HUES64 (cell line): Measurements from ENCODE around the gene MYO10.

ENCODE experiments used
- H3K27ac ChIP-seq: 2 replicates; pipeline ENCODE4 v1.7.0; 2013; ENCODE audit warnings: low read depth, low read length, inconsistent platforms
- H3K27me3 ChIP-seq: 2 replicates; pipeline ENCODE4 v1.6.1; 2013; ENCODE audit warnings: mild to moderate bottlenecking, low read length; ENCODE audit not compliant: insufficient read depth
- H3K36me3 ChIP-seq: 2 replicates; pipeline ENCODE4 v1.6.1; 2013; ENCODE audit warnings: mild to moderate bottlenecking, low read length; ENCODE audit not compliant: insufficient read depth
- H3K4me1 ChIP-seq: 2 replicates; pipeline ENCODE4 v1.6.1; 2013; ENCODE audit warnings: mild to moderate bottlenecking, low read length, moderate library complexity; ENCODE audit not compliant: insufficient read depth
- H3K4me3 ChIP-seq: 2 replicates; pipeline ENCODE4 v1.5.1; 2013; ENCODE audit warnings: mild to moderate bottlenecking, low read length, moderate library complexity
- H3K9ac ChIP-seq: 2 replicates; pipeline ENCODE4 v1.6.1; 2013; ENCODE audit warnings: mild to moderate bottlenecking, low read depth, low read length
- H3K9me3 ChIP-seq: 2 replicates; pipeline ENCODE4 v1.6.1; 2013; ENCODE audit warnings: low read depth, low read length; ENCODE audit not compliant: insufficient read depth
- WGBS: fragments of 150-250, 120-280 bp; methylation state at CpG from one replicate; pipeline ENCODE4 v1.1.7; 2013; ENCODE audit warnings: missing lambda C conversion rate; 5-methylcytosine and 5-hydroxymethylcytosine counted together

MYO10 gene

GRCh38 chr5:16702964-16703363 lies 233.1 kb downstream of the MYO10 start:
- H3K27me3 ChIP-seq: no peaks in the 10 kb centered on the region
- no peak overlapping the region for H3K4me3 ChIP-seq
- no peaks in the 10 kb centered on the region for H3K9me3 ChIP-seq
- H3K27ac ChIP-seq: peak overlapping the region; percentile 96
- no peak overlapping the region for H3K9ac ChIP-seq
- WGBS: 63% methylated on average over 2 of the region's 2 CpGs
- H3K4me1 ChIP-seq: peaks cover 28% of the 10 kb centered on the region
- peaks cover 95% of the 10 kb centered on the region for H3K36me3 ChIP-seq

GRCh38 chr5:16701134-16702099 lies 234.7 kb downstream of the MYO10 start:
- Histone ChIP-seq H3K4me3 (no peak overlapping the region), H3K4me1 (peaks cover 28% of the 10 kb centered on the region), H3K27ac (peak overlapping the region; percentile 96; the same call in 1 of the 2 replicates), H3K9ac (no peak overlapping the region), H3K9me3 (no peaks in the 10 kb centered on the region), H3K36me3 (peaks cover 95% of the 10 kb centered on the region), H3K27me3 (no peaks in the 10 kb centered on the region)
- 96% methylated on average over 48 of the region's 48 CpGs for WGBS

GRCh38 chr5:16700081-16700480 lies 236.0 kb downstream of the MYO10 start:
- 99% methylated on average over 8 of the region's 8 CpGs for WGBS
- Histone ChIP-seq H3K4me3 (no peak overlapping the region), H3K9me3 (no peaks in the 10 kb centered on the region), H3K36me3 (peaks cover 96% of the 10 kb centered on the region), H3K27me3 (no peaks in the 10 kb centered on the region), H3K9ac (no peak overlapping the region), H3K27ac (no peak overlapping the region), H3K4me1 (peaks cover 26% of the 10 kb centered on the region)

GRCh38 chr5:16695779-16696178 lies 240.3 kb downstream of the MYO10 start:
- H3K27ac ChIP-seq: no peak overlapping the region; the same call in 1 of the 2 replicates
- no peak overlapping the region for H3K4me3 ChIP-seq
- no peaks in the 10 kb centered on the region for H3K9me3 ChIP-seq
- H3K4me1 ChIP-seq: no peaks in the 10 kb centered on the region
- peaks cover 88% of the 10 kb centered on the region for H3K36me3 ChIP-seq
- 98% methylated on average over 3 of the region's 4 CpGs for WGBS
- no peak overlapping the region for H3K9ac ChIP-seq
- no peaks in the 10 kb centered on the region for H3K27me3 ChIP-seq

- Histone ChIP-seq H3K27ac (no peak overlapping the region), H3K27me3 (no peaks in the 10 kb centered on the region), H3K4me1 (no peaks in the 10 kb centered on the region), H3K36me3 (peaks cover 87% of the 10 kb centered on the region), H3K9me3 (no peaks in the 10 kb centered on the region), H3K9ac (no peak overlapping the region), H3K4me3 (no peak overlapping the region)
- WGBS: 96% methylated on average over 2 of the region's 2 CpGs
Observed at GRCh38 chr5:16693879-16694278, 242.2 kb downstream of the MYO10 start.

- Histone ChIP-seq H3K9me3 (no peaks in the 10 kb centered on the region), H3K27me3 (no peaks in the 10 kb centered on the region), H3K4me1 (no peaks in the 10 kb centered on the region), H3K4me3 (no peak overlapping the region), H3K27ac (no peak overlapping the region), H3K9ac (no peak overlapping the region), H3K36me3 (peaks cover 88% of the 10 kb centered on the region)
- WGBS: 100% methylated on average over 3 of the region's 3 CpGs
Observed at GRCh38 chr5:16691731-16692130, 244.4 kb downstream of the MYO10 start.

- Histone ChIP-seq H3K36me3 (peaks cover 89% of the 10 kb centered on the region), H3K27ac (no peak overlapping the region), H3K9me3 (no peaks in the 10 kb centered on the region), H3K4me3 (no peak overlapping the region), H3K27me3 (no peaks in the 10 kb centered on the region), H3K4me1 (no peaks in the 10 kb centered on the region), H3K9ac (no peak overlapping the region)
- 77% methylated on average over 7 of the region's 7 CpGs for WGBS
Observed at GRCh38 chr5:16690243-16690852, 245.7 kb downstream of the MYO10 start.

- no peaks in the 10 kb centered on the region for H3K4me1 ChIP-seq
- no peak overlapping the region for H3K4me3 ChIP-seq
- no peak overlapping the region for H3K9ac ChIP-seq
- peaks cover 91% of the 10 kb centered on the region for H3K36me3 ChIP-seq
- no peaks in the 10 kb centered on the region for H3K27me3 ChIP-seq
- no peaks in the 10 kb centered on the region for H3K9me3 ChIP-seq
- WGBS: 97% methylated on average over 2 of the region's 2 CpGs
- H3K27ac ChIP-seq: no peak overlapping the region
Observed at GRCh38 chr5:16687898-16688297, 248.2 kb downstream of the MYO10 start.

- no peaks in the 10 kb centered on the region for H3K27me3 ChIP-seq
- peaks cover 100% of the 10 kb centered on the region for H3K36me3 ChIP-seq
- no peak overlapping the region for H3K4me3 ChIP-seq
- no peak overlapping the region for H3K27ac ChIP-seq
- H3K9me3 ChIP-seq: no peaks in the 10 kb centered on the region
- WGBS: 96% methylated on average over 4 of the region's 4 CpGs
- H3K9ac ChIP-seq: no peak overlapping the region
- H3K4me1 ChIP-seq: no peaks in the 10 kb centered on the region
Observed at GRCh38 chr5:16685069-16685468, 251.0 kb downstream of the MYO10 start.

GRCh38 chr5:16681876-16682275 lies 254.2 kb downstream of the MYO10 start:
- Histone ChIP-seq H3K9ac (no peak overlapping the region), H3K4me1 (no peaks in the 10 kb centered on the region), H3K9me3 (no peaks in the 10 kb centered on the region), H3K4me3 (no peak overlapping the region), H3K27ac (no peak overlapping the region), H3K36me3 (peaks cover 99% of the 10 kb centered on the region), H3K27me3 (no peaks in the 10 kb centered on the region)
- WGBS: 96% methylated on average over 13 of the region's 13 CpGs

GRCh38 chr5:16679863-16680262 lies 256.2 kb downstream of the MYO10 start:
- Histone ChIP-seq H3K4me1 (no peaks in the 10 kb centered on the region), H3K36me3 (peaks cover 99% of the 10 kb centered on the region), H3K4me3 (no peak overlapping the region), H3K9ac (no peak overlapping the region), H3K27ac (no peak overlapping the region), H3K9me3 (no peaks in the 10 kb centered on the region), H3K27me3 (no peaks in the 10 kb centered on the region)
- WGBS: 88% methylated on average over 14 of the region's 14 CpGs
